GM11168 (cell line): ENCODE measurements around the gene B4GALNT3.

ENCODE experiments used
- in situ Hi-C: fragments of 300-500 bp; cut with MboI; formaldehyde crosslinking; loops from one replicate; pipeline ENCODE4 v1.12.0; 2022; ENCODE audit warnings: low sequenced_read_pairs; ENCODE audit not compliant: unreplicated experiment

B4GALNT3 gene

GRCh38 chr12:570921-571794, 111.4 kb downstream of the B4GALNT3 start:
- in situ Hi-C loops = loop anchor here (10.0 kb wide), 1 partner anchor 244 kb away; no protein-coding TSS in a partner anchor

DNA sequence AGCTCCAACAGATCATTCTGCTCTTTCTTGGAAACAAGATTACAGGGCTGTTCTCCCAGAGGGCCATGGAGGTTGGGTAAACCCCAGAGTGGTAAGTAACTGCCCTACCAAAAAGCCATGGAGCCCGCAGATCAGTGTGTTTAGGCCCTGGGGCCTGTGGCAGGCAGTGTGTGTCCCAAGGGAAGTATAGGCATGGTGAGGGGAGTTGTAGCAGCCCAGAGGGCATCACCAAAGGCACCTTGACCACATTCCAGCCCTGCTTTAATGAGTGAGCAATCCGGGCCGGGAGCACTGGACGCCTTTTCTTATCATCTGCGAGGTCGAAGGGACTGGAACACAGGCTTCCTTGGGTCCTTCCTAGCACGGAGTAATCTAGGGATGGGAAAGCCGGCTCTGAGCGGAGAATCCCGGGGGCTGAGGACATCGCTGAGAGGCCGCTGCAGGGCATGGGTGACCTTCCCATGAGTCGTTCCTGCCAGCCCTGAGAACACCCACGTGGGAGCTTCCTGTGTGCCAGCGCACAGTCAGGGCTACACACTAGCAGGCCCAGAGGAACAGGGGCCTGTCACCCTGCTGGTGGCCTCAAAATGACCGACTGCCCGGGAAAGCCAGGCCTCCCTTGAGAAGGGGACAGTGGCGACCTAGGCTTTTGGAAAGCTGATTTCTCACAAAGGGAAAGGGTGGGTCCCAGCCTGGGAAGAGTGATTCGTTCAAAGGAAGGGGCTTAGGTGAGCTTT, 112.2 kb downstream of the B4GALNT3 start:
- in situ Hi-C loops = loop anchor here (10.0 kb wide), 1 partner anchor 243 kb away; no protein-coding TSS in a partner anchor

GRCh38 chr12:572532-572899, 112.8 kb downstream of the B4GALNT3 start:
- in situ Hi-C loops = loop anchor here (10.0 kb wide), 1 partner anchor 242 kb away; no protein-coding TSS in a partner anchor

DNA sequence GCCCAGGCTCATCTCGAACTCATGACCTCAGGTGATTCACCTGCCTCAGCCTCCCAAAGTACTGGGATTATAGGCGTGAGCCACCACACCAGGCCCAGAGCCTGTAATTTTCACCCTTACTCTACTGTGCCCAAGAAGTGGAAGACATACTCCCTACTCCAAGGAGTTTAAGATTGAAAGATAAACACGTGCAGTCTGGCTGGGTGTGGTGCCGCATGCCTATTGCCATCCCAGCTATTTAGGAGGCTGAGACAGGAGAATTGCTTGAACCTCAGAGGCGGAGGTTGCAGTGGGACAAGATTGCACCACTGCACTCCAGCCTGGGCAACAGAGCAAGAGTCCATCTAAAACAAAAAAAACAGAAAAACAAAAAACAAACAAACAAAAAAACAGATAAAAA, 113.5 kb downstream of the B4GALNT3 start:
- in situ Hi-C loops = loop anchor here (10.0 kb wide), 1 partner anchor 242 kb away; no protein-coding TSS in a partner anchor

GRCh38 chr12:574475-575128, 114.9 kb downstream of the B4GALNT3 start:
- in situ Hi-C loops = loop anchor here (10.0 kb wide), 1 partner anchor 240 kb away; no protein-coding TSS in a partner anchor

DNA sequence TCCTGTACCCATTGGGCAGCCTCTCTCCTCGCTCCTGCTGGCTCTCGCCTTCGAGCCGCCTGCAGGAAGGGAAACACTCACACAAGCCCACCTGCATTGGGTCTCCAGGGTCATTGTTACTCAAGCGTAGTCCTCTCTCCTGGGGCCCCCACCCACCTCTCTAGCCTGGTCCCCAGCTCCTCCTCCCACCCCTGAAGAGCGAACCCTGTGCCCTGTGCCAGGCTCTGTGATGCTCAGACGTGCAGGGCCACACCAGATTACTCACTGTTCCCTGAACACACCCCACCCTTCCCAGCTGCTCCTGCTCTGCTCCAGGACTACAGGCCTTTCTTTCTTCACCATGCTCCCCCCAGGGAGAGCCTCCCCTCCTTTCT, 115.4 kb downstream of the B4GALNT3 start:
- in situ Hi-C loops = loop anchor here (10.0 kb wide), 1 partner anchor 240 kb away; no protein-coding TSS in a partner anchor

- in situ Hi-C loops = loop anchor here (10.0 kb wide), 1 partner anchor 239 kb away; no protein-coding TSS in a partner anchor
Measured at GRCh38 chr12:575948-576614, 116.3 kb downstream of the B4GALNT3 start.

- in situ Hi-C loops = loop anchor here (10.0 kb wide), 1 partner anchor 238 kb away; no protein-coding TSS in a partner anchor
Measured at GRCh38 chr12:576615-577110, 116.9 kb downstream of the B4GALNT3 start.

- in situ Hi-C loops = loop anchor here (10.0 kb wide), 1 partner anchor 237 kb away; no protein-coding TSS in a partner anchor
Measured at GRCh38 chr12:577994-578747, 118.4 kb downstream of the B4GALNT3 start.

DNA sequence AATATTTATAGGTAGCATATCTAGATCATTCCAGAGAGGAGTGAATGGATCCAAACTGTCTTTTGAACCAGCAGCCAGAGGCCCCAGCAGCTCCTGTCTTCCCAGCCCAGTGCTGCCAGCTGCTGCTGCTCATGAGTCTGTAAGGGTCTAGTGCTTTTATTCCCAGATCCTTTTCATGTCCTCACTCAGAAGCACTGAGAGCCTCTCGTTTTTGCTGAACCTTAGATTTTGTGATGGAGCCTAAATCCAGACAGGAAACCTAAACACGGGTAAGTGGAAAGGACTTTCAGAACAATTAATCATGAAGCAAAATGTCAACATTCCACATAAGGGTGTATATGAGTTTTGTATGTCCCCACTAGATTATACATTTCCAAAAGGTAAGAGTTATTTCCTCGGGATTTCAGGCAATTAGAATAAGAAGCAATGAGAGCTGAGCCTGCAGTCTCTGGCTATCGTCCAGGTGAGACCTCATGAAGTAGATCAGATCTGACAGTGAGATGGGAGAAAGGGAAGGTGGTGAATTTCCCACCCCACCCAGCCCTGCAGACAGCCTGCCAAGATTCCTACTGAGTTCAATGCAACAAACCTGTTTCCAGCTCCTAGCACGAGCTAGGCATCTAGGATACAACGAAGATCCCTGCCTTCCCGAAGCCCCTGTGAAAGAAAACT, 119.1 kb downstream of the B4GALNT3 start:
- in situ Hi-C loops = loop anchor here (10.0 kb wide), 1 partner anchor 236 kb away; no protein-coding TSS in a partner anchor

DNA sequence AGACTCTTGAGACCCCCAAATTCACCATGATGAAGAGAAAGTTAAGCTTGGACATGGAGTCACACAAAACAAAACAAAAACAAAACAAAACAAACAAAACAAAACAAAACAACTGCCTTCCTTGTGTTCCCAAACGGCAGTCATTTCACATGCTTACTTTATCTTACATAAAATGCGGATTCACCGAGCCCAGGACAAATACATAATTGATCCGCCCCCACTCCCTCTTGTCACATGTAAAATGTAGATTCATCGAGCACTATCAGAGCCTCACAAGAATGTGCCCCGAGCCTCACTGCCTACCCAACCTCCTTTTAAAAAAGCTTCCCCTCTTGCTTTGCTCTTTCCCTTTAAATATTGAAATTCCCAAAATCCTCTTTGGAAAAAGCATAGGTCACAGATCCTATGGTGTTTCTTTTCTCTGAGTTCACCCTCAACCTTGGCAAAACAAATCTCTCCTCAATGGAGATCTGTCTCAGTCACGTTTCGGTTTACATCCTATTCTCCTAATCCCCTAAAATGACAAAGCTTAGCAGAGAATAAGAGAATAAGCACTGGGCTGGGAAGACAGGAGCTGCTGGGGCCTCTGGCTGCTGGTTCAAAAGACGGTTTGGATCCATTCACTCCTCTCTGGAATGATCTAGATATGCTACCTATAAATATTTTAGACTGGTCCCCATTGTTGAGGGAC, 119.8 kb downstream of the B4GALNT3 start:
- in situ Hi-C loops = loop anchor here (10.0 kb wide), 1 partner anchor 235 kb away; no protein-coding TSS in a partner anchor

- in situ Hi-C loops = no loop called here
Measured at GRCh38 chr12:580813-581212, 121.1 kb downstream of the B4GALNT3 start.

- in situ Hi-C loops = no loop called here
Measured at GRCh38 chr12:581321-581720, 121.6 kb downstream of the B4GALNT3 start.

DNA sequence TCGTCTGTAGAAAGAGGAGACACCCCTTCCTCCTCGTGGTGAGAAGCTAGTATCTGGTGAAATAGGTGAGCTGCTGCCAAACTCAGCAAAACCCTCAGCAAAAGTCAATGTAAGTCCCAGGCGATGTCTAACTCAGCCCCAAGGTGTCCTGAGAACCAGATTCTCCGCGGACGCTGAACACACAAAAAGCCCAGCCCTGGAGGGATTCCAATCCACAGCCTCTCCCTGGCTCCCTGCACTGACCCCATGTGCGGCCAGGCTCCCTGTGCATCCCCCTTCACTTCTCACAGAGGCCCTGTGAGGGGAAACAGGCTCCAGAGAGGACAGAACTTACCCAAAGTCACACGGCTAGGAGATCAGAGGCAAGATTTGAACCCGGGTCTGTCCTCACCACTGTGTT, 122.0 kb downstream of the B4GALNT3 start:
- in situ Hi-C loops = no loop called here

DNA sequence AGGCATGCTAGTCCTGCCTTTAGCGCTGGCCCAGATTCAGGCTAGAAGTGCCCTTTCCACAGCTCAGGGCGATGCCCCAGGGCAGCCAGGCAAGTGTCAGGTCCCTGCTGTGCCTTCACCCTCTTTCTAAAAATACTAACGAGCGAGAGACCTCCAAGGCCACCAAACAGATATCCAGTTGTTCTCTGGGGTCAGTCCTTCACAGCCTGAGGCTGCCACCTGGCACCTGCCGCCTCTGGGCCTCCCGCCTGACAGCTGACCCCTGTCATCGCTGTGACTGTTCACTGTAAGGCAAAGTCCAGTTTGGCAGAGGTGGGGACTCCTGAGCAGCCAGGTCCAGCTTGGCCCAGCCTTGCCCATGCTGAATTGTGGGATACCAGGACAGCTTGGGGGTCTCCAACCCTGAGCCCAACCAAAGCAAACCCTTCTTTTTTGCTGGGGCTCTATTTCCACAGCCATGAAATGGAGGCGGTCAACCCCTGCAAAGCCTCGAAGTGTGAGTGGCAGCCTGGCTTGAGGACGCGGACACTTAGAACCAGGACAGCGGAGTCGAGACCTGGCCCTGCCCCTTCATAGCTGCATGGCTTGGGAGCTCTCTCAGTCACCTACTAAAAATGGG, 123.6 kb downstream of the B4GALNT3 start:
- in situ Hi-C loops = no loop called here

DNA sequence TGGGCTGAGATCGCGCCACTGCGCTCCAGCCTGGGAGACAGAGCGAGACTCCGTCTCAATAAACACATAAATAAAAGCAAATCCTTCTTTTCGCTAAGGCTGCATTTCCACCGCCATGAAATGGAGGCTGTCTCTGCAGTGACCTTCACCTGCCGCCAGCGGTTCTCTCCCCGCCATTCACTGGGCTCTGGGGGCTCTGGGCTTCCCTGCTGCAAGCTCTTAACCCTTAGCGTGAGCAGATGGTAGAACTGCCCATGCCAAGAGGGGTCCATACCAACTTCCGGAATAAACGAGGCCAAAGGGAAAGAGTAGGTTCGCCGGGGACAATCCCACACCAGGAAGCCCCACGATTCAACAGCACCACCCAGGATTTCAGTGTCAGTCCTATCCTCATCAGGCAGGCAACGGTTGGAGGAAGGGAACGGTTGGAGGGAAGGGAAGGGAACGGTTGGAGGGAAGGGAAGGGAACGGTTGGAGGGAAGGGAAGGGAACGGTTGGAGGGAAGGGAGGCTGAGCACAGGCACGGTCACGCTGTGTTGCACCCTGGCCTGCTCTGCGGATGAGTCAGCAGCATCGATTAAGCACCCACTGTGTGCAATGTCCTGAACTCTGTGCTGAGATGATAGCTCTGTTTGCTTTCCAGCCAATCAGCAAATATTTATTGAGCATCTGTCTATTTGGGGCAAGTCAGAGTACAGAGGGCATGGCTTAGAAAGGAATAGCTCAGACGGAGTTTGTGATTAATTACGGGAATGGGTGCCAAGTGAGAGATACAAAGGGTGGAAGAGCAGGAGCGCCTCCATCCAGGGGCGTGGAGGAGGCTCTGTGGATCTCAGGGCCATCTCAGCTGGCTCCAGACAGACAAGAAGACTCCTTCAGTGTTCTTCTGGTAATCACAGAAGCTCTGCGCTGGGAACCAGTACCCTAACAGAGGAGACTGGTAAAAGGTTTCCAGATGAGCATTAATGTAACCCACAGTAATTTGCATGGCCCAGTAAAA, 125.6 kb downstream of the B4GALNT3 start:
- in situ Hi-C loops = no loop called here
